ENCODE measurements around the gene PROZ. TPM values are rescaled to one million over a fixed set of nuclear protein-coding genes. Genes with fewer than 3 reads are reported as not detected.

Gene PROZ
- total RNA-seq, 2 experiments from 2014 or later, result not detected

GRCh38 chr13:113145496-113145895, 13.0 kb upstream of the PROZ start:
- Histone ChIP-seq H3K27ac (ENCODE audit: low read depth in 1 of 2, low read length in 2 of 2) (no peak overlapping the region), H3K36me3 (ENCODE audit: insufficient read depth, low read length) (no peaks in the 10 kb centered on the region), H3K4me1 (ENCODE audit: insufficient read depth, low read length) (no peaks in the 10 kb centered on the region), H3K27me3 (ENCODE audit: control insufficient read depth in 1 of 2, insufficient read depth in 2 of 2, low read length in 2 of 2) (peaks cover 0 to 3% of the 10 kb centered on the region in 2 experiments), H3K9me3 (ENCODE audit: control insufficient read depth in 1 of 2, insufficient read depth in 1 of 2, low read length in 2 of 2) (peaks cover 0 to 7% of the 10 kb centered on the region in 2 experiments), H3K4me3 (ENCODE audit: low read length) (no peak overlapping the region)
- Mint-ChIP-seq H3K27ac (no peak overlapping the region), H3K27me3 (no peaks in the 10 kb centered on the region), H3K36me3 (ENCODE audit: low read depth) (no peaks in the 10 kb centered on the region), H3K4me1 (ENCODE audit: low read depth) (no peaks in the 10 kb centered on the region), H3K9me3 (no peaks in the 10 kb centered on the region), H3K4me3 (no peak overlapping the region)
- CTCF ChIA-PET, result no interaction called here
- intact Hi-C loops (cut with DNase I, micrococcal nuclease), result no loop called here
- no peak for TF ChIP-seq CTCF (IDR thresholded peaks at IDR 0.05)
- ATAC-seq (ENCODE audit: poor library complexity) (no peak), DNase-seq (no peak)
- POLR2A ChIA-PET, result no interaction called here

GRCh38 chr13:113145911-113146598, 12.4 kb upstream of the PROZ start:
- H3K9me3 ChIP-seq (ENCODE audit: control insufficient read depth in 1 of 2, insufficient read depth in 1 of 2, low read length in 2 of 2), result peaks cover 0 to 7% of the 10 kb centered on the region in 2 experiments
- no peak overlapping the region for H3K27ac ChIP-seq (ENCODE audit: low read depth in 1 of 2, low read length in 2 of 2)
- Mint-ChIP-seq H3K27ac (no peak overlapping the region), H3K4me1 (ENCODE audit: low read depth) (no peaks in the 10 kb centered on the region), H3K9me3 (no peaks in the 10 kb centered on the region), H3K36me3 (ENCODE audit: low read depth) (no peaks in the 10 kb centered on the region), H3K4me3 (no peak overlapping the region), H3K27me3 (no peaks in the 10 kb centered on the region)
- DNase-seq, result no peak
- H3K4me1 ChIP-seq (ENCODE audit: insufficient read depth, low read length), result no peaks in the 10 kb centered on the region
- H3K4me3 ChIP-seq (ENCODE audit: low read length), result no peak overlapping the region
- intact Hi-C loops (cut with DNase I, micrococcal nuclease), result no loop called here
- ATAC-seq (ENCODE audit: poor library complexity), result no peak
- ChIA-PET CTCF (no interaction called here), POLR2A (no interaction called here)
- no peak for TF ChIP-seq CTCF (IDR thresholded peaks at IDR 0.05)
- H3K36me3 ChIP-seq (ENCODE audit: insufficient read depth, low read length), result no peaks in the 10 kb centered on the region
- H3K27me3 ChIP-seq (ENCODE audit: control insufficient read depth in 1 of 2, insufficient read depth in 2 of 2, low read length in 2 of 2), result peaks cover 0 to 3% of the 10 kb centered on the region in 2 experiments

- no peak for ATAC-seq (ENCODE audit: poor library complexity)
- Histone ChIP-seq H3K4me3 (ENCODE audit: low read length) (no peak overlapping the region), H3K9me3 (ENCODE audit: control insufficient read depth in 1 of 2, insufficient read depth in 1 of 2, low read length in 2 of 2) (peaks cover 0 to 7% of the 10 kb centered on the region in 2 experiments), H3K27me3 (ENCODE audit: control insufficient read depth in 1 of 2, insufficient read depth in 2 of 2, low read length in 2 of 2) (peaks cover 0 to 3% of the 10 kb centered on the region in 2 experiments), H3K36me3 (ENCODE audit: insufficient read depth, low read length) (no peaks in the 10 kb centered on the region), H3K27ac (ENCODE audit: low read depth in 1 of 2, low read length in 2 of 2) (no peak overlapping the region), H3K4me1 (ENCODE audit: insufficient read depth, low read length) (peaks cover 2% of the 10 kb centered on the region)
- Mint-ChIP-seq H3K4me1 (ENCODE audit: low read depth) (no peaks in the 10 kb centered on the region), H3K27me3 (no peaks in the 10 kb centered on the region), H3K9me3 (no peaks in the 10 kb centered on the region), H3K4me3 (no peak overlapping the region), H3K27ac (no peak overlapping the region), H3K36me3 (ENCODE audit: low read depth) (no peaks in the 10 kb centered on the region)
- ChIA-PET POLR2A (no interaction called here), CTCF (no interaction called here)
- intact Hi-C loops (cut with DNase I, micrococcal nuclease), result no loop called here
- no peak for DNase-seq
- no peak for TF ChIP-seq CTCF (IDR thresholded peaks at IDR 0.05)
These were observed 11.7 kb upstream of the PROZ start for GRCh38 chr13:113146750-113147149.
